Fibroblast of mammary gland (primary cell): ENCODE data around the gene HRH2.

Experiments
- DNase-seq: peaks from one replicate; pipeline ENCODE4 v3.0.0-alpha.2; 2010; ENCODE audit warnings: low read depth
- H3K4me3 ChIP-seq: 2 replicates; pipeline ENCODE4 v1.5.1; 2011; ENCODE audit warnings: low read depth, mild to moderate bottlenecking, low read length, moderate library complexity; ENCODE audit not compliant: control insufficient read depth
- CTCF ChIP-seq: conservative IDR thresholded peaks from 2 replicates; pipeline ENCODE4 v1.5.1; 2011; ENCODE audit warnings: low read depth, low read length, inconsistent platforms; ENCODE audit not compliant: control insufficient read depth, insufficient read depth

HRH2 gene

DNA sequence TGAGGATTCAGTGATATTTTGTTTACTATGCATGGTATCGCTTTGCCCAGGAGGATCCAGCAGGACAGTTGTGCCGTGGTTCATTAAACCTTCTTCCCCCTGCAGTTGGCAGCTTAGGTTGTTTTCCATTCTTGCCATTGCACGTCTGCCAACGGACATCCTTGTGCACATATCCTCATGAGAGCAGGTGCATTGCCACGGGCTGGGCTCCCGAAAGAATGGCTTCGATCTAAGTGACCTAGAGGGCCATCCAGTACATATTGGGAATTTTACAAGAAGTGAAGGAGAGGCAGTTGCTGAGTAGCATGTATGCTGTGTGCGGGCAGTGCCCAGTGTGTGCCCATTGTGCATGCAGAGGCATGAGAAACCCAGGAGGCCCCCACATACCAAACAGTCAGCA lies 22.1 kb downstream of the HRH2 start:
- no peak overlapping the region for H3K4me3 ChIP-seq
- no peak for DNase-seq
- no peak for TF ChIP-seq CTCF

GRCh38 chr5:175680463-175680862 lies 22.6 kb downstream of the HRH2 start:
- DNase-seq: no peak
- no peak overlapping the region for H3K4me3 ChIP-seq
- no peak for TF ChIP-seq CTCF

DNA sequence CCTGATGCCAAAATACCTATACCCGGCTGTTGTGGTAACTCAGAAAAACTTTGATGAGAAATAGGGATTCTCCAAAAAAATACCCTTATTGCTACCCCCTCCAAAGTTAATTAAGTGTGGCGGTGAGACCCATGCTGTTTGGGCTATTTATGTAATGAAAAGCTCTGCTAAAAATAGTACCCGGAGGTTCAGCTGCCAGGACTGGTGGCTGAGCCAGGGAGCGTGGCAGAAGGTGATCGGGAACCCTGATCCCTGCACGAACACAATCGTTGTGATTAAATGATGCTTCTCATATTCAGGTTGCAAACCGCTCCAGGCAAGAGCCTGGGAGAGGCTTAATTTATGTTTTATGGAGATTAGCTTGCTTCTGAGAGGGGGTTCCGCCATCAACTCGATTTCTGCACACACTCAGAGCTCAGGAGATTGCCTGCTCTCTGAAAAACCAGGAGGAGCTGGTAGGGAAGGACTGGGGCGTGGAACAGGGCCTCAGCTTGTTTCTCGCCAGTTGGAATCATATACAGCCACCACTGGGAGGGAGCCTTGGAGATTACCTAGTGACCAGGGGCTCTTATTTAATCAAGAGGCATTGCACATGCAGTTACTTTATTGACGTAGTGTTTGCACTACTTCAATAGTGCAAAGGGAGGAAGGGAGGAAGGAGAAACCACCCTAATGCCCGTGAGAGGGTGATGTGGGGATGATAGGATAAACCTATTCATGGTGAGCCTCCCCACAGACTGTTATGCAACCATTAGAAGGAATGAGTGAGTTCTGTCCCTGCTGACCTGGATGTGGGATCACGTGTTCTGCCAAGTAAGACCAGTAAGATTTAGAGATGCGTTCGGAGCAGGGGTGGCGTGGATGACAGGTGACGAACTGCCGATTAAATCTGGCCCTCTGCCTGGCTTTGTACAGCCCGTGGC lies 23.4 kb downstream of the HRH2 start:
- no peak for TF ChIP-seq CTCF
- DNase-seq: no peak
- H3K4me3 ChIP-seq: no peak overlapping the region

GRCh38 chr5:175681968-175682340 lies 24.1 kb downstream of the HRH2 start:
- no peak for DNase-seq
- no peak overlapping the region for H3K4me3 ChIP-seq
- TF ChIP-seq CTCF: no peak

GRCh38 chr5:175682664-175683063 lies 24.8 kb downstream of the HRH2 start:
- DNase-seq: no peak
- no peak for TF ChIP-seq CTCF
- no peak overlapping the region for H3K4me3 ChIP-seq

DNA sequence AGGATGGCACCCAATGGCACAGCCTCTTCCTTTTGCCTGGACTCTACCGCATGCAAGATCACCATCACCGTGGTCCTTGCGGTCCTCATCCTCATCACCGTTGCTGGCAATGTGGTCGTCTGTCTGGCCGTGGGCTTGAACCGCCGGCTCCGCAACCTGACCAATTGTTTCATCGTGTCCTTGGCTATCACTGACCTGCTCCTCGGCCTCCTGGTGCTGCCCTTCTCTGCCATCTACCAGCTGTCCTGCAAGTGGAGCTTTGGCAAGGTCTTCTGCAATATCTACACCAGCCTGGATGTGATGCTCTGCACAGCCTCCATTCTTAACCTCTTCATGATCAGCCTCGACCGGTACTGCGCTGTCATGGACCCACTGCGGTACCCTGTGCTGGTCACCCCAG lies 25.4 kb downstream of the HRH2 start:
- no peak for TF ChIP-seq CTCF
- no peak overlapping the region for H3K4me3 ChIP-seq
- no peak for DNase-seq
